Panc1 (cell line): ENCODE results near the gene ERRFI1. TPM values are rescaled to one million over a fixed set of nuclear protein-coding genes. Genes with fewer than 3 reads are reported as not detected.

Experiments used
- ATAC-seq: fragments of 200-7000 bp; cut with Tn5 transposase; 2 replicates; pipeline ENCODE4 v1.9.1; 2020; ENCODE audit warnings: mild to moderate bottlenecking, moderate library complexity
- BruUV-seq: library from RNA; stranded (reverse); fragments of 400-500 nt; replicated peaks from 2 replicates; lab custom pipeline; 2021; lab: Mats Ljungman, UMichigan
- CTCF ChIA-PET: fragments of 300-600 bp; sonication (Branson Sonifier 250); formaldehyde crosslinking; loops from one replicate; lab custom pipeline; 2022; ENCODE audit warnings: antibody characterized with exemption; lab: Charles Lee
- POLR2A ChIA-PET: fragments of 300-600 bp; sonication (Branson Sonifier 250); formaldehyde crosslinking; loops from one replicate; lab custom pipeline; 2022; ENCODE audit warnings: antibody characterized with exemption; lab: Charles Lee
- DNase-seq: peaks from one replicate; pipeline ENCODE4 v3.0.0-alpha.2; 2010; ENCODE audit warnings: low read depth, low spot score
- H3K27ac ChIP-seq: 2 replicates; pipeline ENCODE4 v1.5.1; 2011; ENCODE audit warnings: mild to moderate bottlenecking, low read length, inconsistent platforms
- H3K27me3 ChIP-seq: fragments of 200-500 bp; sonication (Bioruptor generic); 2 replicates; pipeline ENCODE4 v1.6.0; 2014; ENCODE audit warnings: low read length, inconsistent platforms; ENCODE audit not compliant: control insufficient read depth, insufficient read depth
- H3K36me3 ChIP-seq: fragments of 200-500 bp; sonication (Bioruptor generic); 2 replicates; pipeline ENCODE4 v1.5.1; 2014; ENCODE audit warnings: inconsistent platforms, mild to moderate bottlenecking, low read length, moderate library complexity; ENCODE audit not compliant: control insufficient read depth, insufficient read depth
- H3K4me1 ChIP-seq: 2 replicates; pipeline ENCODE4 v1.5.1; 2011; ENCODE audit warnings: inconsistent platforms, mild to moderate bottlenecking, low read length, moderate library complexity; ENCODE audit not compliant: control insufficient read depth, insufficient read depth
- H3K4me3 ChIP-seq, 2 experiments: 2 replicates each; pipeline ENCODE4 v1.5.1; 2011 to 2012; ENCODE audit warnings: low read depth in 2 of 2, low read length in 2 of 2, mild to moderate bottlenecking in 2 of 2, inconsistent platforms in 1 of 2, moderate library complexity in 1 of 2
- H3K9me3 ChIP-seq: fragments of 200-500 bp; sonication (Bioruptor generic); 2 replicates; pipeline ENCODE4 v1.5.1; 2014; ENCODE audit warnings: low read depth, mild to moderate bottlenecking, inconsistent platforms, low read length, moderate library complexity; ENCODE audit not compliant: control insufficient read depth, insufficient read depth
- POLR2AphosphoS5 ChIP-seq: IDR thresholded peaks from 2 replicates; pipeline ENCODE4 v1.6.1; 2012; ENCODE audit warnings: mild to moderate bottlenecking, low read depth, low read length, moderate library complexity
- SIN3A ChIP-seq: IDR thresholded peaks from 2 replicates; pipeline ENCODE4 v1.6.1; 2012; ENCODE audit warnings: low read depth, mild to moderate bottlenecking, low read length, moderate library complexity, borderline replicate concordance; ENCODE audit not compliant: insufficient read depth
- TCF7L2 ChIP-seq: IDR thresholded peaks from 2 replicates; pipeline ENCODE4 v1.6.1; 2011; ENCODE audit warnings: mild to moderate bottlenecking, low read depth, low read length, inconsistent platforms
- in situ Hi-C: cut with HindIII; loops from 2 replicates; pipeline ENCODE4 v1.10.0; 2016; ENCODE audit warnings: low sequenced_read_pairs, low pct_unique_long_range_greater_than_20kb
- intact Hi-C: fragments of 100-400 bp; cut with micrococcal nuclease; formaldehyde crosslinking; loops from one replicate; pipeline ENCODE4 v1.10.0; 2022; ENCODE audit not compliant: unreplicated experiment
- total RNA-seq: library from RNA; stranded (reverse); gene quantifications from one replicate; pipeline ENCODE4 v1.2.1, GENCODE V29; 2021; ENCODE audit not compliant: unreplicated experiment
- TF ChIP-seq, protein P1 (sequence below), 2 experiments: IDR thresholded peaks; 2 replicates each; pipeline ENCODE4 v1.6.1; 2011 to 2012; ENCODE audit warnings: low read depth in 2 of 2, control low read depth in 1 of 2, low read length in 1 of 2, mild to moderate bottlenecking in 1 of 2, moderate library complexity in 1 of 2; ENCODE audit not compliant: insufficient read depth in 1 of 2
- TF ChIP-seq, protein P2 (sequence below): fragments of 450-650 bp; IDR thresholded peaks from 2 replicates; pipeline ENCODE4 v1.5.1; 2017; ENCODE audit warnings: mild to moderate bottlenecking

The ERRFI1 gene
- total RNA-seq, 1 experiment from 2014 or later, result 299 TPM

DNA sequence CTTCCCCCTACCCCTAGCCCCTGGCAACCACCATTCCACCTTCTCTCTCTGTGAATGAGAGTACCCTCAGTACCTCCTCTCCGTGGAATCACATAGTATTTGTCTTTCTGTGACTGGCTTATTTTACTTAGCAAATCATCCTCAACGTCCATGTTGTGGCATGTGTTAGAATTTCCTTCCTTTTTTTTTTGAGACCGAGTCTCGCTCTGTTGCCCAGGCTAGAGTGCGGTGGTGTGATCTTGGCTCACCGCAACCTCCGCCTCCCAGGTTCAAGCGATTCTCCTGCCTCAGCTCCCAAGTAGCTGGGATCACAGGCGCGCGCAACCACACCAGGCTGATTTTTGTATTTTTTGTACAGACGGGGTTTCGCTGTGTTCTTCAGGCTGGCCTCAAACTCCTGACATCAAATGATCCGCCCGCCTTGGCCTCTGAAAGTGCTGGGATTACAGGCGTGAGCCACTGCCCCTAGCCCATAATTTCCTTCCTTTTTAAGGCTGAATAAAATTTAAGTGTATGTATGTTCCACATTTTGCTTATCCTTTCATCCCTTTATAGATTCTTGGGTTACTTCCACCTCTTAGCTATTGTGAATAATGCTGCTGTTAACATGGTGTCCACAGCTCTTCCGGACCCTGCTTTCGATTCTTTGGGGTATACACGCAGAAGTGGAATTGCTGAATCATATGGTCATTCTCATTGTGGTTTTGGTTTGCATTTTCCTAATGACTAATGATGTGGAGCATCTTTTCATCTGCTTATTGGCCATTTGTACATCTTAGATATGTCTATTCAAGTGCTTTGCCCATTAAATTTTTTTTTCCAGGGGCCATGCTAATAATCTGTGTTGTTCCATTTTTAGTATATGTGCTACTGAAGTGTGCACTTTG, 32.3 kb downstream of the ERRFI1 start:
- intact Hi-C loops (no loop called here), in situ Hi-C loops (no loop called here)
- ATAC-seq (no peak), DNase-seq (no peak)
- ChIA-PET POLR2A (interaction anchor here (0.5 kb wide), 1 partner anchor 254 kb away, joined by 3 read pairs; no protein-coding TSS in a partner anchor), CTCF (no interaction called here)
- no peak overlapping the region for H3K27ac ChIP-seq
- H3K27me3 ChIP-seq, result no peaks in the 10 kb centered on the region
- no peak overlapping the region for H3K4me3 ChIP-seq
- BruUV-seq, result no TSS peak
- TF ChIP-seq, protein P1, sequence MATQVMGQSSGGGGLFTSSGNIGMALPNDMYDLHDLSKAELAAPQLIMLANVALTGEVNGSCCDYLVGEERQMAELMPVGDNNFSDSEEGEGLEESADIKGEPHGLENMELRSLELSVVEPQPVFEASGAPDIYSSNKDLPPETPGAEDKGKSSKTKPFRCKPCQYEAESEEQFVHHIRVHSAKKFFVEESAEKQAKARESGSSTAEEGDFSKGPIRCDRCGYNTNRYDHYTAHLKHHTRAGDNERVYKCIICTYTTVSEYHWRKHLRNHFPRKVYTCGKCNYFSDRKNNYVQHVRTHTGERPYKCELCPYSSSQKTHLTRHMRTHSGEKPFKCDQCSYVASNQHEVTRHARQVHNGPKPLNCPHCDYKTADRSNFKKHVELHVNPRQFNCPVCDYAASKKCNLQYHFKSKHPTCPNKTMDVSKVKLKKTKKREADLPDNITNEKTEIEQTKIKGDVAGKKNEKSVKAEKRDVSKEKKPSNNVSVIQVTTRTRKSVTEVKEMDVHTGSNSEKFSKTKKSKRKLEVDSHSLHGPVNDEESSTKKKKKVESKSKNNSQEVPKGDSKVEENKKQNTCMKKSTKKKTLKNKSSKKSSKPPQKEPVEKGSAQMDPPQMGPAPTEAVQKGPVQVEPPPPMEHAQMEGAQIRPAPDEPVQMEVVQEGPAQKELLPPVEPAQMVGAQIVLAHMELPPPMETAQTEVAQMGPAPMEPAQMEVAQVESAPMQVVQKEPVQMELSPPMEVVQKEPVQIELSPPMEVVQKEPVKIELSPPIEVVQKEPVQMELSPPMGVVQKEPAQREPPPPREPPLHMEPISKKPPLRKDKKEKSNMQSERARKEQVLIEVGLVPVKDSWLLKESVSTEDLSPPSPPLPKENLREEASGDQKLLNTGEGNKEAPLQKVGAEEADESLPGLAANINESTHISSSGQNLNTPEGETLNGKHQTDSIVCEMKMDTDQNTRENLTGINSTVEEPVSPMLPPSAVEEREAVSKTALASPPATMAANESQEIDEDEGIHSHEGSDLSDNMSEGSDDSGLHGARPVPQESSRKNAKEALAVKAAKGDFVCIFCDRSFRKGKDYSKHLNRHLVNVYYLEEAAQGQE (IDR thresholded peaks at IDR 0.05; ENCODE audit: insufficient read depth in 1 of 2, low read depth in 2 of 2, low read length in 1 of 2), result no peak
- TF ChIP-seq SIN3A (no peak), POLR2AphosphoS5 (no peak), TCF7L2 (no peak)
- TF ChIP-seq, protein P2, sequence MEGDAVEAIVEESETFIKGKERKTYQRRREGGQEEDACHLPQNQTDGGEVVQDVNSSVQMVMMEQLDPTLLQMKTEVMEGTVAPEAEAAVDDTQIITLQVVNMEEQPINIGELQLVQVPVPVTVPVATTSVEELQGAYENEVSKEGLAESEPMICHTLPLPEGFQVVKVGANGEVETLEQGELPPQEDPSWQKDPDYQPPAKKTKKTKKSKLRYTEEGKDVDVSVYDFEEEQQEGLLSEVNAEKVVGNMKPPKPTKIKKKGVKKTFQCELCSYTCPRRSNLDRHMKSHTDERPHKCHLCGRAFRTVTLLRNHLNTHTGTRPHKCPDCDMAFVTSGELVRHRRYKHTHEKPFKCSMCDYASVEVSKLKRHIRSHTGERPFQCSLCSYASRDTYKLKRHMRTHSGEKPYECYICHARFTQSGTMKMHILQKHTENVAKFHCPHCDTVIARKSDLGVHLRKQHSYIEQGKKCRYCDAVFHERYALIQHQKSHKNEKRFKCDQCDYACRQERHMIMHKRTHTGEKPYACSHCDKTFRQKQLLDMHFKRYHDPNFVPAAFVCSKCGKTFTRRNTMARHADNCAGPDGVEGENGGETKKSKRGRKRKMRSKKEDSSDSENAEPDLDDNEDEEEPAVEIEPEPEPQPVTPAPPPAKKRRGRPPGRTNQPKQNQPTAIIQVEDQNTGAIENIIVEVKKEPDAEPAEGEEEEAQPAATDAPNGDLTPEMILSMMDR, result no peak
- no peaks in the 10 kb centered on the region for H3K4me1 ChIP-seq
- H3K36me3 ChIP-seq, result no peaks in the 10 kb centered on the region
- no peaks in the 10 kb centered on the region for H3K9me3 ChIP-seq

DNA sequence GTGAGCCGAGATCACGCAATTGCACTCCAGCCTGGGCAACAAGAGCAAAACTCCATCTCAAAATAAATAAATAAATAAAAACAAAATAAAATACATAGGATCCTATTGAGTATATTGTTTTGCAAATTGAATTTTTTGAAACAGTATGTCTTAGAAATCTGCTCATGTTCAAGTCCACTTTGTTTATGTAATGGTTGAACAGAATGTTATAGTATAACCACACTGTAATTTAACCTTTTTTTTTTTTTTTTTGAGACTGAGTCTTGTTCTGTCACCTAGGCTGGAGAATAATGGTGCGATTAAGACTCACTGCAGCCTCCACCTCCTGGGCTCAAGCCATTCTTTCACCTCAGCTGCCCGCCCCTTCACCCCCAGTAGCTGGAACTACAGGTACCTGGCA, 33.2 kb downstream of the ERRFI1 start:
- intact Hi-C loops (no loop called here), in situ Hi-C loops (no loop called here)
- BruUV-seq, result no TSS peak
- H3K4me3 ChIP-seq, result no peak overlapping the region
- H3K9me3 ChIP-seq, result no peaks in the 10 kb centered on the region
- H3K27me3 ChIP-seq, result no peaks in the 10 kb centered on the region
- DNase-seq (no peak), ATAC-seq (no peak)
- ChIA-PET POLR2A (no interaction called here), CTCF (no interaction called here)
- H3K27ac ChIP-seq, result no peak overlapping the region
- no peaks in the 10 kb centered on the region for H3K4me1 ChIP-seq
- no peaks in the 10 kb centered on the region for H3K36me3 ChIP-seq
- TF ChIP-seq, protein P1 (IDR thresholded peaks at IDR 0.05; ENCODE audit: insufficient read depth in 1 of 2, low read depth in 2 of 2, low read length in 1 of 2), result no peak
- TF ChIP-seq TCF7L2 (no peak), POLR2AphosphoS5 (no peak), SIN3A (no peak)
- TF ChIP-seq, protein P2, result no peak
